GM23338 (cell line): Measurements from ENCODE around the gene USP48. TPM values are rescaled to one million over a fixed set of nuclear protein-coding genes. Genes with fewer than 3 reads are reported as not detected.

Experiments
- ATAC-seq: fragments of 200-7000 bp; cut with Tn5 transposase; 3 replicates; pipeline ENCODE4 v1.9.1; 2020
- DNase-seq: peaks from one replicate; pipeline ENCODE4 v3.0.0-alpha.2; 2015; ENCODE audit warnings: low spot score
- H2AFZ ChIP-seq: fragments of 200-600 bp; sonication (generic); 2 replicates; pipeline ENCODE4 v1.8.0; 2016; ENCODE audit warnings: antibody characterized with exemption, mild to moderate bottlenecking, moderate library complexity
- H3F3A ChIP-seq: fragments of 200-600 bp; sonication (generic); replicated peaks from 2 replicates; pipeline ENCODE4 v1.8.0; 2017; ENCODE audit warnings: antibody characterized with exemption, mixed run types, low read depth
- H3K27ac ChIP-seq: fragments of 200-600 bp; sonication (generic); 2 replicates; pipeline ENCODE4 v1.6.1; 2016; ENCODE audit warnings: low read depth
- H3K27me3 ChIP-seq: fragments of 200-600 bp; sonication (generic); 2 replicates; pipeline ENCODE4 v1.8.0; 2016; ENCODE audit warnings: mild to moderate bottlenecking, mixed run types, moderate library complexity; ENCODE audit not compliant: insufficient read depth
- H3K36me3 ChIP-seq: fragments of 200-600 bp; sonication (generic); 2 replicates; pipeline ENCODE4 v1.8.0; 2016; ENCODE audit warnings: mild to moderate bottlenecking; ENCODE audit not compliant: insufficient read depth
- H3K4me1 ChIP-seq: fragments of 200-600 bp; sonication (generic); 2 replicates; pipeline ENCODE4 v1.8.0; 2016; ENCODE audit warnings: mild to moderate bottlenecking, moderate library complexity; ENCODE audit not compliant: insufficient read depth
- H3K4me2 ChIP-seq: fragments of 200-600 bp; sonication (generic); 2 replicates; pipeline ENCODE4 v1.7.1; 2017; ENCODE audit warnings: mixed run types
- H3K4me3 ChIP-seq: fragments of 200-600 bp; sonication (generic); 2 replicates; pipeline ENCODE4 v1.6.1; 2016; ENCODE audit warnings: mixed run types
- H3K79me2 ChIP-seq: fragments of 200-600 bp; sonication (generic); replicated peaks from 2 replicates; pipeline ENCODE4 v1.8.0; 2017; ENCODE audit warnings: mild to moderate bottlenecking; ENCODE audit not compliant: insufficient read depth
- H3K9me2 ChIP-seq: fragments of 200-600 bp; sonication (generic); 2 replicates; pipeline ENCODE4 v1.8.0; 2017; ENCODE audit not compliant: insufficient read depth
- H4K20me1 ChIP-seq: fragments of 200-600 bp; sonication (generic); replicated peaks from 2 replicates; pipeline ENCODE4 v1.8.0; 2017; ENCODE audit warnings: mild to moderate bottlenecking; ENCODE audit not compliant: insufficient read depth
- H3K27ac Mint-ChIP-seq: 2 replicates; pipeline ENCODE4 v1.8.0; 2020; ENCODE audit warnings: inconsistent platforms, mild to moderate bottlenecking, moderate library complexity, mixed read lengths
- H3K27me3 Mint-ChIP-seq: 3 replicates; pipeline ENCODE4 v1.8.0; 2022; ENCODE audit warnings: low read depth, mild to moderate bottlenecking, moderate library complexity, mixed read lengths, inconsistent platforms; ENCODE audit not compliant: insufficient read depth, poor library complexity
- H3K36me3 Mint-ChIP-seq: 3 replicates; pipeline ENCODE4 v1.8.0; 2021; ENCODE audit warnings: low read depth, mild to moderate bottlenecking, inconsistent platforms, moderate library complexity, mixed read lengths
- H3K4me1 Mint-ChIP-seq: 3 replicates; pipeline ENCODE4 v1.8.0; 2020; ENCODE audit warnings: mild to moderate bottlenecking, inconsistent platforms, mixed read lengths
- H3K4me3 Mint-ChIP-seq: 3 replicates; pipeline ENCODE4 v1.8.0; 2021; ENCODE audit warnings: moderate library complexity, mild to moderate bottlenecking, inconsistent platforms, mixed read lengths
- H3K9me3 Mint-ChIP-seq: 3 replicates; pipeline ENCODE4 v1.8.0; 2020; ENCODE audit warnings: moderate library complexity, mild to moderate bottlenecking, inconsistent platforms, mixed read lengths
- EZH2phosphoT487 ChIP-seq: fragments of 200-600 bp; sonication (generic); IDR thresholded peaks from one replicate; pipeline ENCODE4 v1.8.1; 2018; ENCODE audit warnings: antibody characterized with exemption; ENCODE audit not compliant: unreplicated experiment
- NANOG ChIP-seq: IDR thresholded peaks from 2 replicates; pipeline ENCODE4 v1.6.1; 2016; ENCODE audit warnings: antibody characterized with exemption, borderline replicate concordance
- POLR2AphosphoS5 ChIP-seq: IDR thresholded peaks from 2 replicates; pipeline ENCODE4 v1.6.1; 2016; ENCODE audit warnings: antibody characterized with exemption, low read depth
- STAT1 ChIP-seq: IDR thresholded peaks from one replicate; pipeline ENCODE4 v1.6.1; 2016; ENCODE audit warnings: antibody characterized with exemption; ENCODE audit not compliant: unreplicated experiment
- ZNF114 ChIP-seq: fragments of 250-450 bp; sonication (Bioruptor Pico); IDR thresholded peaks from 2 replicates; pipeline ENCODE4 v1.5.0; 2020; ENCODE audit warnings: mild to moderate bottlenecking, moderate library complexity
- ZNF331 ChIP-seq: fragments of 250-450 bp; sonication (Bioruptor Pico); IDR thresholded peaks from 2 replicates; pipeline ENCODE4 v1.5.0; 2020; ENCODE audit warnings: low read depth, mild to moderate bottlenecking, moderate library complexity
- polyA plus RNA-seq: library from polyadenylated mRNA; unstranded; fragments of >200 nt; fragmentation: Nextera tagmentation; extraction: Ambion mirVana; gene quantifications from 2 replicates; pipeline ENCODE4 v1.2.1, GENCODE V29; 2016
- total RNA-seq: library from RNA; depleted of rRNA; stranded (reverse); fragments of >200 nt; shearing (Covaris generic); gene quantifications from 2 replicates; pipeline ENCODE4 v1.2.3, GENCODE V29; 2014
- TF ChIP-seq, protein P1 (sequence below): fragments of 250-450 bp; sonication (Bioruptor Pico); IDR thresholded peaks from 2 replicates; pipeline ENCODE4 v1.5.0; 2020; ENCODE audit warnings: mild to moderate bottlenecking, moderate library complexity
- TF ChIP-seq, protein P2 (sequence below), 2 experiments: fragments of 200-600 bp in 1 of 2; sonication (generic) in 1 of 2; conservative IDR thresholded peaks; 2 replicates each; pipeline versions ENCODE4 v1.5.1 to v1.6.1; 2016 to 2017; ENCODE audit warnings: antibody characterized with exemption in 2 of 2, low read depth in 2 of 2, mild to moderate bottlenecking in 2 of 2, moderate library complexity in 1 of 2
- TF ChIP-seq, protein P3 (sequence below): IDR thresholded peaks from 2 replicates; pipeline ENCODE4 v1.6.1; 2016; ENCODE audit warnings: antibody characterized with exemption

The USP48 gene
- total and polyA plus RNA-seq, 2 experiments from 2014 or later, result 85.9 to 151 TPM

- Histone ChIP-seq H3K27me3 (no peaks in the 10 kb centered on the region), H3K4me2 (no peak overlapping the region), H3F3A (no peaks in the 10 kb centered on the region), H3K4me3 (no peak overlapping the region), H3K4me1 (peaks cover 15% of the 10 kb centered on the region), H3K36me3 (no peaks in the 10 kb centered on the region), H3K79me2 (peaks cover 100% of the 10 kb centered on the region), H3K27ac (0 out of 2 replicates have a peak overlapping the region, but pooled peaks have one; percentile 60), H3K9me2 (no peaks in the 10 kb centered on the region), H4K20me1 (peaks cover 78% of the 10 kb centered on the region), H2AFZ (no peak overlapping the region)
- TF ChIP-seq ZNF331 (CRISPR knock-in tag) (no peak), EZH2phosphoT487 (no peak), NANOG (no peak), STAT1 (no peak), ZNF114 (CRISPR knock-in tag) (no peak), POLR2AphosphoS5 (no peak)
- TF ChIP-seq, protein P1, sequence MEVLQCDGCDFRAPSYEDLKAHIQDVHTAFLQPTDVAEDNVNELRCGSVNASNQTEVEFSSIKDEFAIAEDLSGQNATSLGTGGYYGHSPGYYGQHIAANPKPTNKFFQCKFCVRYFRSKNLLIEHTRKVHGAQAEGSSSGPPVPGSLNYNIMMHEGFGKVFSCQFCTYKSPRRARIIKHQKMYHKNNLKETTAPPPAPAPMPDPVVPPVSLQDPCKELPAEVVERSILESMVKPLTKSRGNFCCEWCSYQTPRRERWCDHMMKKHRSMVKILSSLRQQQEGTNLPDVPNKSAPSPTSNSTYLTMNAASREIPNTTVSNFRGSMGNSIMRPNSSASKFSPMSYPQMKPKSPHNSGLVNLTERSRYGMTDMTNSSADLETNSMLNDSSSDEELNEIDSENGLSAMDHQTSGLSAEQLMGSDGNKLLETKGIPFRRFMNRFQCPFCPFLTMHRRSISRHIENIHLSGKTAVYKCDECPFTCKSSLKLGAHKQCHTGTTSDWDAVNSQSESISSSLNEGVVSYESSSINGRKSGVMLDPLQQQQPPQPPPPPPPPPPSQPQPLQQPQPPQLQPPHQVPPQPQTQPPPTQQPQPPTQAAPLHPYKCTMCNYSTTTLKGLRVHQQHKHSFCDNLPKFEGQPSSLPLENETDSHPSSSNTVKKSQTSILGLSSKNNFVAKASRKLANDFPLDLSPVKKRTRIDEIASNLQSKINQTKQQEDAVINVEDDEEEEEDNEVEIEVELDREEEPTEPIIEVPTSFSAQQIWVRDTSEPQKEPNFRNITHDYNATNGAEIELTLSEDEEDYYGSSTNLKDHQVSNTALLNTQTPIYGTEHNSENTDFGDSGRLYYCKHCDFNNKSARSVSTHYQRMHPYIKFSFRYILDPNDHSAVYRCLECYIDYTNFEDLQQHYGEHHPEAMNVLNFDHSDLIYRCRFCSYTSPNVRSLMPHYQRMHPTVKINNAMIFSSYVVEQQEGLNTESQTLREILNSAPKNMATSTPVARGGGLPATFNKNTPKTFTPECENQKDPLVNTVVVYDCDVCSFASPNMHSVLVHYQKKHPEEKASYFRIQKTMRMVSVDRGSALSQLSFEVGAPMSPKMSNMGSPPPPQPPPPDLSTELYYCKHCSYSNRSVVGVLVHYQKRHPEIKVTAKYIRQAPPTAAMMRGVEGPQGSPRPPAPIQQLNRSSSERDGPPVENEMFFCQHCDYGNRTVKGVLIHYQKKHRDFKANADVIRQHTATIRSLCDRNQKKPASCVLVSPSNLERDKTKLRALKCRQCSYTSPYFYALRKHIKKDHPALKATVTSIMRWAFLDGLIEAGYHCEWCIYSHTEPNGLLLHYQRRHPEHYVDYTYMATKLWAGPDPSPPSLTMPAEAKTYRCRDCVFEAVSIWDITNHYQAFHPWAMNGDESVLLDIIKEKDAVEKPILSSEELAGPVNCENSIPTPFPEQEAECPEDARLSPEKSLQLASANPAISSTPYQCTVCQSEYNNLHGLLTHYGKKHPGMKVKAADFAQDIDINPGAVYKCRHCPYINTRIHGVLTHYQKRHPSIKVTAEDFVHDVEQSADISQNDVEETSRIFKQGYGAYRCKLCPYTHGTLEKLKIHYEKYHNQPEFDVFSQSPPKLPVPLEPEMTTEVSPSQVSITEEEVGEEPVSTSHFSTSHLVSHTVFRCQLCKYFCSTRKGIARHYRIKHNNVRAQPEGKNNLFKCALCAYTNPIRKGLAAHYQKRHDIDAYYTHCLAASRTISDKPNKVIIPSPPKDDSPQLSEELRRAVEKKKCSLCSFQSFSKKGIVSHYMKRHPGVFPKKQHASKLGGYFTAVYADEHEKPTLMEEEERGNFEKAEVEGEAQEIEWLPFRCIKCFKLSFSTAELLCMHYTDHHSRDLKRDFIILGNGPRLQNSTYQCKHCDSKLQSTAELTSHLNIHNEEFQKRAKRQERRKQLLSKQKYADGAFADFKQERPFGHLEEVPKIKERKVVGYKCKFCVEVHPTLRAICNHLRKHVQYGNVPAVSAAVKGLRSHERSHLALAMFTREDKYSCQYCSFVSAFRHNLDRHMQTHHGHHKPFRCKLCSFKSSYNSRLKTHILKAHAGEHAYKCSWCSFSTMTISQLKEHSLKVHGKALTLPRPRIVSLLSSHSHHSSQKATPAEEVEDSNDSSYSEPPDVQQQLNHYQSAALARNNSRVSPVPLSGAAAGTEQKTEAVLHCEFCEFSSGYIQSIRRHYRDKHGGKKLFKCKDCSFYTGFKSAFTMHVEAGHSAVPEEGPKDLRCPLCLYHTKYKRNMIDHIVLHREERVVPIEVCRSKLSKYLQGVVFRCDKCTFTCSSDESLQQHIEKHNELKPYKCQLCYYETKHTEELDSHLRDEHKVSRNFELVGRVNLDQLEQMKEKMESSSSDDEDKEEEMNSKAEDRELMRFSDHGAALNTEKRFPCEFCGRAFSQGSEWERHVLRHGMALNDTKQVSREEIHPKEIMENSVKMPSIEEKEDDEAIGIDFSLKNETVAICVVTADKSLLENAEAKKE (CRISPR knock-in tag), result no peak
- TF ChIP-seq, protein P2, sequence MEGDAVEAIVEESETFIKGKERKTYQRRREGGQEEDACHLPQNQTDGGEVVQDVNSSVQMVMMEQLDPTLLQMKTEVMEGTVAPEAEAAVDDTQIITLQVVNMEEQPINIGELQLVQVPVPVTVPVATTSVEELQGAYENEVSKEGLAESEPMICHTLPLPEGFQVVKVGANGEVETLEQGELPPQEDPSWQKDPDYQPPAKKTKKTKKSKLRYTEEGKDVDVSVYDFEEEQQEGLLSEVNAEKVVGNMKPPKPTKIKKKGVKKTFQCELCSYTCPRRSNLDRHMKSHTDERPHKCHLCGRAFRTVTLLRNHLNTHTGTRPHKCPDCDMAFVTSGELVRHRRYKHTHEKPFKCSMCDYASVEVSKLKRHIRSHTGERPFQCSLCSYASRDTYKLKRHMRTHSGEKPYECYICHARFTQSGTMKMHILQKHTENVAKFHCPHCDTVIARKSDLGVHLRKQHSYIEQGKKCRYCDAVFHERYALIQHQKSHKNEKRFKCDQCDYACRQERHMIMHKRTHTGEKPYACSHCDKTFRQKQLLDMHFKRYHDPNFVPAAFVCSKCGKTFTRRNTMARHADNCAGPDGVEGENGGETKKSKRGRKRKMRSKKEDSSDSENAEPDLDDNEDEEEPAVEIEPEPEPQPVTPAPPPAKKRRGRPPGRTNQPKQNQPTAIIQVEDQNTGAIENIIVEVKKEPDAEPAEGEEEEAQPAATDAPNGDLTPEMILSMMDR (conservative IDR thresholded peaks at IDR 0.05; ENCODE audit: low read depth in 2 of 2), result no peak
- TF ChIP-seq, protein P3, sequence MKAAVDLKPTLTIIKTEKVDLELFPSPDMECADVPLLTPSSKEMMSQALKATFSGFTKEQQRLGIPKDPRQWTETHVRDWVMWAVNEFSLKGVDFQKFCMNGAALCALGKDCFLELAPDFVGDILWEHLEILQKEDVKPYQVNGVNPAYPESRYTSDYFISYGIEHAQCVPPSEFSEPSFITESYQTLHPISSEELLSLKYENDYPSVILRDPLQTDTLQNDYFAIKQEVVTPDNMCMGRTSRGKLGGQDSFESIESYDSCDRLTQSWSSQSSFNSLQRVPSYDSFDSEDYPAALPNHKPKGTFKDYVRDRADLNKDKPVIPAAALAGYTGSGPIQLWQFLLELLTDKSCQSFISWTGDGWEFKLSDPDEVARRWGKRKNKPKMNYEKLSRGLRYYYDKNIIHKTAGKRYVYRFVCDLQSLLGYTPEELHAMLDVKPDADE, result no peak
- Mint-ChIP-seq H3K9me3 (no peaks in the 10 kb centered on the region), H3K36me3 (no peaks in the 10 kb centered on the region), H3K27ac (0 out of 2 replicates have a peak overlapping the region, but pooled peaks have one; percentile 18), H3K27me3 (peaks cover 2% of the 10 kb centered on the region), H3K4me1 (peaks cover 17% of the 10 kb centered on the region), H3K4me3 (no peak overlapping the region)
- ATAC-seq (no peak; the same call in 2 of the 3 replicates), DNase-seq (peak; percentile 30)
Measured at GRCh38 chr1:21763236-21763635, 19.7 kb downstream of the USP48 start.
